Stimulated activated CD4-positive, alpha-beta T cell treated with anti-CD3 and anti-CD28 coated beads, Interleukin-15, amount 100 ng/mL, for 48 hours (primary cell): ENCODE measurements around the gene ZNF419.

Source experiments
- DNase-seq, 2 donors: peaks; one replicate each; pipeline ENCODE4 v3.0.0-alpha.2; 2020; ENCODE audit warnings: low read depth in 2 of 2

ZNF419 gene

GRCh38 chr19:57537953-57538547 is 50.5 kb downstream of the ZNF419 start:
- DNase-seq: no peak
